Activated naive CD4-positive, alpha-beta T cell treated with anti-CD3 and anti-CD28 coated beads, Interleukin-2, amount 50 U/mL, for 72 hours (primary cell): Measurements from ENCODE around the gene LHX4. TPM values are rescaled to one million over a fixed set of nuclear protein-coding genes. Genes with fewer than 3 reads are reported as not detected.
A peak's percentile ranks its signal among the peaks of the same experiment; 100 is the strongest.

ENCODE experiments used
- ATAC-seq, 2 donors: fragments of 150-1000 bp; cut with Tn5 transposase; 2 replicates each; pipeline ENCODE4 v1.10.0; 2021; ENCODE audit warnings: mild to moderate bottlenecking in 2 of 2, moderate library complexity in 2 of 2
- DNase-seq, 2 donors: peaks; one replicate each; pipeline ENCODE4 v3.0.0; 2021 to 2022; ENCODE audit warnings: low spot score in 2 of 2
- H3K27ac Mint-ChIP-seq, 2 donors: one replicate each; pipeline ENCODE4 v1.8.0; 2022; ENCODE audit warnings: mild to moderate bottlenecking in 2 of 2, mixed read lengths in 2 of 2
- H3K36me3 Mint-ChIP-seq, 2 donors: one replicate each; pipeline ENCODE4 v1.8.0; 2022; ENCODE audit warnings: mixed read lengths in 2 of 2
- H3K9me3 Mint-ChIP-seq, 2 donors: one replicate each; pipeline ENCODE4 v1.8.0; 2022; ENCODE audit warnings: mixed read lengths in 2 of 2
- total RNA-seq, 2 donors: library from RNA; stranded (reverse); gene quantifications; one replicate each; pipeline ENCODE4 v1.2.3, GENCODE V29; 2022

The LHX4 gene
- total RNA-seq, 2 donors from 2014 or later, result not detected

DNA sequence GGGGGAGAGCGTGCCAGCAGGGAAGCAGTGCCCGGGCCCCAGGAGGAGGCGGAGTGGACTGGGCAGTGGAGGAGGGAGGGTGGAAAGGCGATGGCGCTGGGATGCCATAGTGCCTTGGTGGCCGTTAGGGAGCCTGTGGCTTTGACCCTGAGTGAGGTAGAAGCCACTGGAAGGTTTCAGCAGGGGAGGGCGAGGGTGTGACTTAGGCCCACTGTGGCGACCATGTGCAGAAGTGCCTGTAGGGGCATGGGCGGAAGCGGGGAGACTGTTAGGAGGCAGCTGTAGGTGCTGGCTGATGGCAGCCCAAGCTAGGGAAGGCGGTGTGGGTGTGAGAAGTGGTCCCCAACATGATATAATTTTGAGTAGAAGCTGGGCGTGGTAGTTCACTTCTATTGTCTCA, 28.2 kb downstream of the LHX4 start:
- Mint-ChIP-seq H3K9me3 (no peaks in the 10 kb centered on the region), H3K36me3 (no peaks in the 10 kb centered on the region), H3K27ac (peak overlapping the region in 1 of 2 donors; percentile 52)
- no peak for ATAC-seq
- DNase-seq, result no peak

DNA sequence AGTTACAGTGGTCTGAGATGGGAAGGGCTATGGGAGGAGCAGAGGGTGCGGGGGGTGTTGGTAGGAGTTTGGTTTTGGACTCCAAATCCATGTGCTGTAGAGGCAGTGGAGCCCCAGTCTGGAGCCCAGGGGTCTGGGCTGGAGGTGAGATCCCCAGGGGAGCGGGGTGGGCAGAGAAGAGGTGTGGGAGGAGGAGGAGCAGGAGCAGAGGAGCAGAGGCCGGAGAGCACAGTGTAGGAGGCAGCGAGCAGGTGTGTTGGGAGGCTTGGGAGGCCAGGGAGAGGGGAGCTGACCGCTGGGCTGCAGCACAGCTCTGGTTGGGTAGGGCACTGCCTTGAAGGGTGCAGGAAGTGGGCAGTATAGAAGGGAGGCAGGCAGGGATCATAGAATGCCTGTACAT, 28.9 kb downstream of the LHX4 start:
- ATAC-seq, result no peak
- Mint-ChIP-seq H3K36me3 (no peaks in the 10 kb centered on the region), H3K27ac (peak overlapping the region; percentile 13 to 84), H3K9me3 (no peaks in the 10 kb centered on the region)
- no peak for DNase-seq

GRCh38 chr1:180259431-180260338, 29.6 kb downstream of the LHX4 start:
- no peak for DNase-seq
- peak in 1 of 2 donors; percentile 12 for ATAC-seq
- H3K9me3 Mint-ChIP-seq, result no peaks in the 10 kb centered on the region
- H3K36me3 Mint-ChIP-seq, result no peaks in the 10 kb centered on the region
- peak overlapping the region in 1 of 2 donors; percentile 13 for H3K27ac Mint-ChIP-seq

GRCh38 chr1:180260541-180260940, 30.5 kb downstream of the LHX4 start:
- Mint-ChIP-seq H3K36me3 (no peaks in the 10 kb centered on the region), H3K9me3 (no peaks in the 10 kb centered on the region), H3K27ac (no peak overlapping the region)
- ATAC-seq (no peak), DNase-seq (no peak)

- Mint-ChIP-seq H3K9me3 (no peaks in the 10 kb centered on the region), H3K36me3 (no peaks in the 10 kb centered on the region), H3K27ac (no peak overlapping the region)
- no peak for DNase-seq
- no peak for ATAC-seq
These were observed 31.0 kb downstream of the LHX4 start for GRCh38 chr1:180261030-180261429.

DNA sequence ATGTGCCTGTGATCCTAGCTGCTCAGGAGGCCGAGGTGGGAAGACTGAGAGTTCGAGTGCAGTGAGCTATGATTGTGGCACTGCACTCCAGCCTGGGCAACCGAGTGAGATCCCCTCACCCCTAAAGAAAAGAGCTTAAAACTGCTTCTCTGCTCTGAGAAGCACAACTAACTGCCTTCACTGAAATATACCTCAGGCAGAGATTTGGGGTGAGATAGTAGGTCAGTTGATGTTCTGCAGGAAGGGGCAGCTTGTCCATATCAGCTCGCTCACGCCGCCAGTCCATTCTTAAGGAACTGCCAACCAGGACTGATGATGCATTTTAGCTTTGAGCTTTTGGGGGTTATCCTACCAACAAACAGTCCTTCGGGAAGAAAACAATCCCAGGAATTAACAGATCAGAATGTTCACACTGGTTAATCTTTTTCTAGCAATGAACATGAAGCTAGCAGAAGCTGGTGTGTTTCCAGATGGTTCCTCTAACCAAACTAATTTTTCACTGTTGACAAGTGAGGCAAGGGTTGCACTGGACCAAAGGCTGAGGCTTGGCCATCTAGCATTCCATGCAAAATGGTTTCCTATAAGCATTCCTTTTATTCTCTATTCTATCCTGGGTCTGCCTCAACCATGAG, 31.6 kb downstream of the LHX4 start:
- no peak for DNase-seq
- H3K36me3 Mint-ChIP-seq, result no peaks in the 10 kb centered on the region
- no peak overlapping the region for H3K27ac Mint-ChIP-seq
- no peaks in the 10 kb centered on the region for H3K9me3 Mint-ChIP-seq
- ATAC-seq, result no peak

DNA sequence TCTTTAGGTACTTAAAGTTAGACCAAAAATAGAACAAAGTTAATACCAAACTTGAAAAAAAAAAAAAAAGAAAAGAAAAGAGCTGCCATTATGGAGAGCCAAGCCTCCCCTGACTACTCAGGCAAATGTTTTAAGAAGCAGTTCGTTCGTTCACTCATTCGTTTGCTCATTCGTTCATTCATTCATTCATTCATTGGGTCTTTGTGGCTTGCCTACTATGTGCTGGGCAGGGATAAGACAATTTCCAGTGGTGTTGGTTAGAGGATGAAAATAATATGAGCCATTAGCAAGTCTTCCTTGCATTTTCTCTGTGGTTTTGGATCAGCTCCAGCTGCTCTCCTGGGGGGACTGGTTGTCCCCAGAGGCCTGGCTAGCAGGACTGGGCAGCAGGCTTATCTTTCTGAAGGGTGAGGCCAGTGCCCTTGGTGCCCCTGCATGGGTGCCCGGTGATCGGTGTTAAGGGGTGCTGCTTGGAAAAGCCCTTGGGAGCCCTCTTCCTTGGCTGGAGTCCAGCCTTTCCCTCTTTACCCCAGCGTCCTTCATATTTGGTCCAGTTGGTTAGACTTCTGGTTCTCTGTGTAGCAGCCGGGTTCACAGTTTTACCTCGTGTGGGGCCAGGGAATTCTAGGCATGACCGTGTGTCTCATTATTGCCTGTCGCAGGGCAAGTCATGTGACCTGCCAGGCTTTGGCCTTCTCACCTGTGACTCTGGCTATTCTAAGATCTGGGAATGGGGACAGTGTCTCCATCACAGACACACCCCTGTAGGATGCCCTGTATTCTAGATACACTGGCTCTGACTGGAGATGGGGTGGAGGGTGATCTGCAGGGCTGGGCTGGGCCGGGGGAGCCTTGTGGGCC, 32.8 kb downstream of the LHX4 start:
- Mint-ChIP-seq H3K27ac (no peak overlapping the region), H3K36me3 (no peaks in the 10 kb centered on the region), H3K9me3 (no peaks in the 10 kb centered on the region)
- no peak for DNase-seq
- ATAC-seq, result no peak

DNA sequence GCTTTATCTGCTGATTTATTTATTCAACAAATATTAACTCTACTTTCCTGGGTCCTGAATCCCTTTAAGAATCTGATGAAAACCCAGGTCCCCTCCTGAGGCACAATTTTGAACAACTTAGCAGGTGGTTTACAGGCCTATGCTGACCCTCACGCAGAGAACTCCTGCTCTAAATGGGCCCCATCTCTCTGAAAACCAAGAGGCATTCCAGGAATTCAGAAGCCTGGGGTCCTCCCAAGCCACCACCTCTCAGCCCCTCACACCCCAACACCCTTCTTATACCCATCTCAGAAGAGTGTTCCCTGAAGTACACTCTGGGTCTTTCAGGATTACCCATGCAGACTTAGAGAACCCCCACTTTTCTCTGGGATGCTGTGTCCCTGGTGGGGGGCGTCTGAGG, 34.5 kb downstream of the LHX4 start:
- H3K27ac Mint-ChIP-seq, result no peak overlapping the region
- no peak for DNase-seq
- no peaks in the 10 kb centered on the region for H3K36me3 Mint-ChIP-seq
- ATAC-seq, result no peak
- no peaks in the 10 kb centered on the region for H3K9me3 Mint-ChIP-seq

DNA sequence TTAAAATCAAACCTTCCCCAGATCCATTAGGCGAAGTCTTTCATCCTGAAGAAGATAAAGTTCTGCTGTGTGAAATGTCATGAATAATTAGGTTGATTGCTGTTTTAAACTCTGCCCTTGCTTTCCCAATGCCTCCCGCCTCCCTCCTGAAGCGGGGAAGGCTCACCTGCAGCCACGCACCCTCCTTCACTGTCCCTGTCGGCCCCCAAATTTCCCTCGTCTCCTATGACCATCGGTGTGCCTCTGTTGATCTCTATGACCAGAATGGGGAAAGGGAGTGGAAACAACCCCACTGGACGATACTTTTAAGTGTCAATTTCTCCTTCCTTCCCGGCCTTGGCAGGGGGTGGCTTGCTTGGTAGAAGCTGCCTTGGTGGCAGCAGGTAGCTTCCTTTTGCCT, 35.1 kb downstream of the LHX4 start:
- no peaks in the 10 kb centered on the region for H3K9me3 Mint-ChIP-seq
- no peak for DNase-seq
- ATAC-seq, result no peak
- H3K27ac Mint-ChIP-seq, result no peak overlapping the region
- no peaks in the 10 kb centered on the region for H3K36me3 Mint-ChIP-seq

- no peaks in the 10 kb centered on the region for H3K9me3 Mint-ChIP-seq
- no peak overlapping the region for H3K27ac Mint-ChIP-seq
- no peak for DNase-seq
- H3K36me3 Mint-ChIP-seq, result no peaks in the 10 kb centered on the region
- no peak for ATAC-seq
These were observed 35.8 kb downstream of the LHX4 start for GRCh38 chr1:180265871-180266270.

- H3K27ac Mint-ChIP-seq, result no peak overlapping the region
- no peaks in the 10 kb centered on the region for H3K9me3 Mint-ChIP-seq
- ATAC-seq (peak in 1 of 2 donors; percentile 18), DNase-seq (no peak)
- H3K36me3 Mint-ChIP-seq, result no peaks in the 10 kb centered on the region
These were observed 36.5 kb downstream of the LHX4 start for GRCh38 chr1:180266275-180267210.

- no peaks in the 10 kb centered on the region for H3K9me3 Mint-ChIP-seq
- no peak for DNase-seq
- ATAC-seq, result no peak
These were observed 37.1 kb downstream of the LHX4 start for GRCh38 chr1:180267211-180267561.

GRCh38 chr1:180267761-180268555, 37.9 kb downstream of the LHX4 start:
- Mint-ChIP-seq H3K36me3 (no peaks in the 10 kb centered on the region), H3K9me3 (no peaks in the 10 kb centered on the region), H3K27ac (peak overlapping the region in 1 of 2 donors; percentile 16)
- no peak for ATAC-seq
- no peak for DNase-seq

More at GRCh38 chr1:180267211-180267561, 37.1 kb downstream of the LHX4 start:
- no peak overlapping the region for H3K27ac Mint-ChIP-seq
- no peaks in the 10 kb centered on the region for H3K36me3 Mint-ChIP-seq

GRCh38 chr1:180268556-180269075, 38.6 kb downstream of the LHX4 start:
- no peaks in the 10 kb centered on the region for H3K9me3 Mint-ChIP-seq
- DNase-seq, result no peak
- peak overlapping the region in 1 of 2 donors; percentile 16 for H3K27ac Mint-ChIP-seq
- ATAC-seq, result no peak
- no peaks in the 10 kb centered on the region for H3K36me3 Mint-ChIP-seq
